HepG2 (cell line): ENCODE measurements around the gene KLHL40.

Source experiments
- ATF3 ChIP-seq: sonication (generic); formaldehyde crosslinking; IDR thresholded peaks from 2 replicates; pipeline ENCODE4 v1.4.0; 2020; ENCODE audit warnings: missing genetic modification reagents
- EZH2 ChIP-seq: conservative IDR thresholded peaks from 2 replicates; pipeline ENCODE4 v1.6.1; 2012; ENCODE audit warnings: mild to moderate bottlenecking, low read depth, low read length, moderate library complexity
- HCFC1 ChIP-seq: fragments of 150-350 bp; IDR thresholded peaks from 2 replicates; pipeline ENCODE4 v1.6.1; 2014; ENCODE audit warnings: low read depth, low read length
- JUND ChIP-seq: sonication (generic); formaldehyde crosslinking; IDR thresholded peaks from 2 replicates; pipeline ENCODE4 v1.8.0; 2022; ENCODE audit warnings: mild to moderate bottlenecking, missing genetic modification reagents
- RFX5 ChIP-seq: IDR thresholded peaks from 2 replicates; pipeline ENCODE4 v1.6.1; 2011; ENCODE audit warnings: low read depth, low read length, improper control_type of control experiment
- TMF1 ChIP-seq: sonication (generic); formaldehyde crosslinking; IDR thresholded peaks from 2 replicates; pipeline ENCODE4 v1.8.1; 2022; ENCODE audit warnings: low read depth, missing genetic modification reagents
- ZNF260 ChIP-seq: sonication (generic); formaldehyde crosslinking; IDR thresholded peaks from 2 replicates; pipeline ENCODE4 v1.4.0; 2020; ENCODE audit warnings: missing genetic modification reagents, low read depth, mild to moderate bottlenecking, borderline replicate concordance
- ZNF629 ChIP-seq: sonication (generic); formaldehyde crosslinking; conservative IDR thresholded peaks from 2 replicates; pipeline ENCODE4 v1.5.0; 2020; ENCODE audit warnings: missing genetic modification reagents
- ZNF660 ChIP-seq: sonication (generic); formaldehyde crosslinking; IDR thresholded peaks from 2 replicates; pipeline ENCODE4 v1.5.1; 2020; ENCODE audit warnings: mild to moderate bottlenecking, low read depth, missing genetic modification reagents, borderline replicate concordance
- TF ChIP-seq, protein P1 (sequence below): IDR thresholded peaks from 2 replicates; pipeline ENCODE4 v1.6.1; 2016
- TF ChIP-seq, protein P2 (sequence below): sonication (generic); formaldehyde crosslinking; IDR thresholded peaks from 2 replicates; pipeline ENCODE4 v1.4.0; 2020; ENCODE audit warnings: low read depth, mild to moderate bottlenecking, missing genetic modification reagents
- TF ChIP-seq, protein P3 (sequence below): sonication (generic); formaldehyde crosslinking; IDR thresholded peaks from 2 replicates; pipeline ENCODE4 v1.5.0; 2020; ENCODE audit warnings: missing genetic modification reagents, mild to moderate bottlenecking, borderline replicate concordance
- TF ChIP-seq, protein P4 (sequence below): sonication (generic); formaldehyde crosslinking; IDR thresholded peaks from 2 replicates; pipeline ENCODE4 v1.4.0; 2020; ENCODE audit warnings: missing genetic modification reagents, borderline replicate concordance

DNA sequence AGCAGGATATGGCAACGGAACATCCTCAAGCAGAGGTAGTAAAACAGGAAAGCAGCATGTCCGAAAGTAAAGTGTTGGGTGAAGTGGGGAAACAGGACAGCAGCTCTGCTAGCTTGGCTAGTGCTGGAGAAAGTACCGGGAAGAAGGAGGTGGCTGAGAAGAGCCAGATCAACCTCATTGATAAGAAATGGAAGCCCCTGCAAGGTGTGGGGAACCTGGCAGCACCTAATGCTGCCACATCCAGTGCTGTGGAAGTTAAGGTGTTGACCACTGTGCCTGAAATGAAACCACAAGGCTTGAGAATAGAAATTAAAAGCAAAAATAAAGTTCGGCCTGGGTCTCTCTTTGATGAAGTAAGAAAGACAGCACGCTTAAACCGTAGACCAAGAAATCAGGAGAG is 46.1 kb upstream of the KLHL40 start:
- TF ChIP-seq ZNF660 (CRISPR knock-in tag) (no peak), ZNF629 (CRISPR knock-in tag) (no peak), TMF1 (CRISPR knock-in tag) (no peak), HCFC1 (no peak), ZNF260 (CRISPR knock-in tag) (no peak), EZH2 (no peak), ATF3 (CRISPR knock-in tag) (no peak), RFX5 (no peak), JUND (CRISPR knock-in tag) (no peak)
- TF ChIP-seq, protein P1, sequence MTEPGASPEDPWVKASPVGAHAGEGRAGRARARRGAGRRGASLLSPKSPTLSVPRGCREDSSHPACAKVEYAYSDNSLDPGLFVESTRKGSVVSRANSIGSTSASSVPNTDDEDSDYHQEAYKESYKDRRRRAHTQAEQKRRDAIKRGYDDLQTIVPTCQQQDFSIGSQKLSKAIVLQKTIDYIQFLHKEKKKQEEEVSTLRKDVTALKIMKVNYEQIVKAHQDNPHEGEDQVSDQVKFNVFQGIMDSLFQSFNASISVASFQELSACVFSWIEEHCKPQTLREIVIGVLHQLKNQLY (CRISPR knock-in tag): no peak
- TF ChIP-seq, protein P2, sequence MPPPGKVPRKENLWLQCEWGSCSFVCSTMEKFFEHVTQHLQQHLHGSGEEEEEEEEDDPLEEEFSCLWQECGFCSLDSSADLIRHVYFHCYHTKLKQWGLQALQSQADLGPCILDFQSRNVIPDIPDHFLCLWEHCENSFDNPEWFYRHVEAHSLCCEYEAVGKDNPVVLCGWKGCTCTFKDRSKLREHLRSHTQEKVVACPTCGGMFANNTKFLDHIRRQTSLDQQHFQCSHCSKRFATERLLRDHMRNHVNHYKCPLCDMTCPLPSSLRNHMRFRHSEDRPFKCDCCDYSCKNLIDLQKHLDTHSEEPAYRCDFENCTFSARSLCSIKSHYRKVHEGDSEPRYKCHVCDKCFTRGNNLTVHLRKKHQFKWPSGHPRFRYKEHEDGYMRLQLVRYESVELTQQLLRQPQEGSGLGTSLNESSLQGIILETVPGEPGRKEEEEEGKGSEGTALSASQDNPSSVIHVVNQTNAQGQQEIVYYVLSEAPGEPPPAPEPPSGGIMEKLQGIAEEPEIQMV (CRISPR knock-in tag): no peak
- TF ChIP-seq, protein P3, sequence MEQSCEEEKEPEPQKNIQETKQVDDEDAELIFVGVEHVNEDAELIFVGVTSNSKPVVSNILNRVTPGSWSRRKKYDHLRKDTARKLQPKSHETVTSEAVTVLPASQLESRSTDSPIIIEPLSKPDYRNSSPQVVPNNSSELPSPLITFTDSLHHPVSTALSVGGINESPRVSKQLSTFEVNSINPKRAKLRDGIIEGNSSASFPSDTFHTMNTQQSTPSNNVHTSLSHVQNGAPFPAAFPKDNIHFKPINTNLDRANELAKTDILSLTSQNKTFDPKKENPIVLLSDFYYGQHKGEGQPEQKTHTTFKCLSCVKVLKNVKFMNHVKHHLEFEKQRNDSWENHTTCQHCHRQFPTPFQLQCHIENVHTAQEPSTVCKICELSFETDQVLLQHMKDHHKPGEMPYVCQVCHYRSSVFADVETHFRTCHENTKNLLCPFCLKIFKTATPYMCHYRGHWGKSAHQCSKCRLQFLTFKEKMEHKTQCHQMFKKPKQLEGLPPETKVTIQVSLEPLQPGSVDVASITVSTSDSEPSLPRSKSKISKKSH (CRISPR knock-in tag): no peak
- TF ChIP-seq, protein P4, sequence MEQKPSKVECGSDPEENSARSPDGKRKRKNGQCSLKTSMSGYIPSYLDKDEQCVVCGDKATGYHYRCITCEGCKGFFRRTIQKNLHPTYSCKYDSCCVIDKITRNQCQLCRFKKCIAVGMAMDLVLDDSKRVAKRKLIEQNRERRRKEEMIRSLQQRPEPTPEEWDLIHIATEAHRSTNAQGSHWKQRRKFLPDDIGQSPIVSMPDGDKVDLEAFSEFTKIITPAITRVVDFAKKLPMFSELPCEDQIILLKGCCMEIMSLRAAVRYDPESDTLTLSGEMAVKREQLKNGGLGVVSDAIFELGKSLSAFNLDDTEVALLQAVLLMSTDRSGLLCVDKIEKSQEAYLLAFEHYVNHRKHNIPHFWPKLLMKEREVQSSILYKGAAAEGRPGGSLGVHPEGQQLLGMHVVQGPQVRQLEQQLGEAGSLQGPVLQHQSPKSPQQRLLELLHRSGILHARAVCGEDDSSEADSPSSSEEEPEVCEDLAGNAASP: no peak
